PC-3 (cell line): ENCODE results near the gene ALKBH5.

Experiments used
- CTCF ChIP-seq: fragments of 300-600 bp; sonication (generic); conservative IDR thresholded peaks from 2 replicates; pipeline ENCODE4 v1.5.1; 2017; ENCODE audit warnings: antibody characterized with exemption, low read depth, mild to moderate bottlenecking, low read length
- EZH2 ChIP-seq: fragments of 300-600 bp; sonication (generic); IDR thresholded peaks from one replicate; pipeline ENCODE4 v1.6.1; 2017; ENCODE audit warnings: antibody characterized with exemption, mild to moderate bottlenecking, low read length; ENCODE audit not compliant: unreplicated experiment
- EZH2phosphoT487 ChIP-seq: fragments of 300-600 bp; sonication (generic); IDR thresholded peaks from 2 replicates; pipeline ENCODE4 v1.6.1; 2018; ENCODE audit warnings: mild to moderate bottlenecking, antibody characterized with exemption, low read length, borderline replicate concordance

- TF ChIP-seq EZH2 = no peak
- TF ChIP-seq CTCF = no peak
- no peak for TF ChIP-seq EZH2phosphoT487
Observed at GRCh38 chr17:18156976-18157280, 26.7 kb upstream of the ALKBH5 start.
